NCI-H446 (cell line): ENCODE results near the gene C1QA.

Experiments used
- DNase-seq, 2 experiments: peaks; one replicate each; lab custom pipeline; 2025; lab: John Stamatoyannopoulos, UW

Gene C1QA

GRCh38 chr1:22636353-22636752 lies at the start of gene C1QA:
Gene C1QA, plus strand, starts transcription at chr1:22636628. Its CDS starts 989 bp downstream, at chr1:22637617.
- DNase-seq = no peak

- DNase-seq = no peak
Observed at GRCh38 chr1:22587247-22587646, 49.2 kb upstream of the C1QA start.

- DNase-seq = no peak
Observed at GRCh38 chr1:22588899-22589422, 47.5 kb upstream of the C1QA start.

GRCh38 chr1:22591576-22591975 lies 44.9 kb upstream of the C1QA start:
- no peak for DNase-seq

GRCh38 chr1:22592051-22592450 lies 44.4 kb upstream of the C1QA start:
- DNase-seq = no peak

- DNase-seq = no peak
Observed at GRCh38 chr1:22592919-22593790, 43.3 kb upstream of the C1QA start.

- DNase-seq = no peak
Observed at GRCh38 chr1:22594396-22594795, 42.0 kb upstream of the C1QA start.

- no peak for DNase-seq
Observed at GRCh38 chr1:22595108-22595507, 41.3 kb upstream of the C1QA start.

- no peak for DNase-seq
Observed at GRCh38 chr1:22597301-22597965, 39.0 kb upstream of the C1QA start.

GRCh38 chr1:22597996-22598395 lies 38.4 kb upstream of the C1QA start:
- no peak for DNase-seq

- DNase-seq = no peak
Observed at GRCh38 chr1:22598736-22599135, 37.7 kb upstream of the C1QA start.

- DNase-seq = no peak
Observed at GRCh38 chr1:22600071-22600816, 36.2 kb upstream of the C1QA start.

- no peak for DNase-seq
Observed at GRCh38 chr1:22600817-22601605, 35.4 kb upstream of the C1QA start.

GRCh38 chr1:22601610-22602009 lies 34.8 kb upstream of the C1QA start:
- no peak for DNase-seq

- no peak for DNase-seq
Observed at GRCh38 chr1:22602060-22602740, 34.2 kb upstream of the C1QA start.

GRCh38 chr1:22606161-22606560 lies 30.3 kb upstream of the C1QA start:
- no peak for DNase-seq

- DNase-seq = no peak
Observed at GRCh38 chr1:22607154-22607553, 29.3 kb upstream of the C1QA start.

- DNase-seq = no peak
Observed at GRCh38 chr1:22608361-22608760, 28.1 kb upstream of the C1QA start.

GRCh38 chr1:22609291-22609690 lies 27.1 kb upstream of the C1QA start:
- DNase-seq = no peak

GRCh38 chr1:22611530-22611947 lies 24.9 kb upstream of the C1QA start:
- DNase-seq = no peak
